ENCODE results near the gene TRIM29. TPM values are rescaled to one million over a fixed set of nuclear protein-coding genes. Genes with fewer than 3 reads are reported as not detected.

TRIM29 gene
- total RNA-seq, 1 experiment from 2014 or later, result 2.1 TPM

DNA sequence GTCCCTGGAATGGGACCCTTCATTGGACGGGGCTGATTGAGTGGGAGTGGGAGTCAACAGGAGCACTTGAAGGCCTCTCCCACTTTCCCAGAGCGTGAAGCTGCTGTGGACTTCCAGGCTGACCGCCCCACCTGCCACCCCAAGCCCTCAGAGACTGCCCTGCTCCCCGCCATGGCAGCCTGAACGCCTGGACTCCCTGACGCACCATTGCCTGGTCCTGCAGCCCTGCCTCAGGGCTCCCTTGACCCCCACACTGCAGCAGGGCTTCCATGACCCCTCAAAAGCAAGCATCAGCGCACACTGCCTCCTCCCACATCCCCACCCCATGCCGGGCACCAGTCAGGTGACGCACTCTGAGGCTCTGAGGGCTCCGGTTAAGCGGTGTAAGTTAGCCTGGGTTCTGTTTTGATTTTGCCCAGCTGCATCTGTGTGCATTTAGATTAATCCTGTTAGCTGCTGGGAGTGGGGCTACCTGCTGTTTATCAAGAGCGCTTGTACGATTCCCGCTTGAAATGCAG lies 39.4 kb downstream of the TRIM29 start:
- no peak overlapping the region for H3K27ac Mint-ChIP-seq (ENCODE audit: unreplicated experiment)
- H3K27me3 Mint-ChIP-seq (ENCODE audit: unreplicated experiment), result peaks cover 26% of the 10 kb centered on the region
- H3K36me3 Mint-ChIP-seq (ENCODE audit: insufficient read depth, unreplicated experiment), result no peaks in the 10 kb centered on the region
- TF ChIP-seq, protein P1, sequence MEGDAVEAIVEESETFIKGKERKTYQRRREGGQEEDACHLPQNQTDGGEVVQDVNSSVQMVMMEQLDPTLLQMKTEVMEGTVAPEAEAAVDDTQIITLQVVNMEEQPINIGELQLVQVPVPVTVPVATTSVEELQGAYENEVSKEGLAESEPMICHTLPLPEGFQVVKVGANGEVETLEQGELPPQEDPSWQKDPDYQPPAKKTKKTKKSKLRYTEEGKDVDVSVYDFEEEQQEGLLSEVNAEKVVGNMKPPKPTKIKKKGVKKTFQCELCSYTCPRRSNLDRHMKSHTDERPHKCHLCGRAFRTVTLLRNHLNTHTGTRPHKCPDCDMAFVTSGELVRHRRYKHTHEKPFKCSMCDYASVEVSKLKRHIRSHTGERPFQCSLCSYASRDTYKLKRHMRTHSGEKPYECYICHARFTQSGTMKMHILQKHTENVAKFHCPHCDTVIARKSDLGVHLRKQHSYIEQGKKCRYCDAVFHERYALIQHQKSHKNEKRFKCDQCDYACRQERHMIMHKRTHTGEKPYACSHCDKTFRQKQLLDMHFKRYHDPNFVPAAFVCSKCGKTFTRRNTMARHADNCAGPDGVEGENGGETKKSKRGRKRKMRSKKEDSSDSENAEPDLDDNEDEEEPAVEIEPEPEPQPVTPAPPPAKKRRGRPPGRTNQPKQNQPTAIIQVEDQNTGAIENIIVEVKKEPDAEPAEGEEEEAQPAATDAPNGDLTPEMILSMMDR (IDR thresholded peaks at IDR 0.05; ENCODE audit: unreplicated experiment), result no peak
- H3K4me3 Mint-ChIP-seq (ENCODE audit: low read depth, unreplicated experiment), result no peak overlapping the region
- CTCF ChIA-PET, result interaction anchor here (0.7 kb wide), 1 partner anchor 415 kb away, joined by 5 read pairs; no protein-coding TSS in a partner anchor
- BruUV-seq (replicated peaks), result no TSS peak
- H3K4me1 Mint-ChIP-seq (ENCODE audit: low read depth, unreplicated experiment), result no peaks in the 10 kb centered on the region
- H3K9me3 Mint-ChIP-seq (ENCODE audit: low read depth, unreplicated experiment), result no peaks in the 10 kb centered on the region
- DNase-seq, result no peak
- intact Hi-C loops (cut with micrococcal nuclease; ENCODE audit: unreplicated experiment), result no loop called here

DNA sequence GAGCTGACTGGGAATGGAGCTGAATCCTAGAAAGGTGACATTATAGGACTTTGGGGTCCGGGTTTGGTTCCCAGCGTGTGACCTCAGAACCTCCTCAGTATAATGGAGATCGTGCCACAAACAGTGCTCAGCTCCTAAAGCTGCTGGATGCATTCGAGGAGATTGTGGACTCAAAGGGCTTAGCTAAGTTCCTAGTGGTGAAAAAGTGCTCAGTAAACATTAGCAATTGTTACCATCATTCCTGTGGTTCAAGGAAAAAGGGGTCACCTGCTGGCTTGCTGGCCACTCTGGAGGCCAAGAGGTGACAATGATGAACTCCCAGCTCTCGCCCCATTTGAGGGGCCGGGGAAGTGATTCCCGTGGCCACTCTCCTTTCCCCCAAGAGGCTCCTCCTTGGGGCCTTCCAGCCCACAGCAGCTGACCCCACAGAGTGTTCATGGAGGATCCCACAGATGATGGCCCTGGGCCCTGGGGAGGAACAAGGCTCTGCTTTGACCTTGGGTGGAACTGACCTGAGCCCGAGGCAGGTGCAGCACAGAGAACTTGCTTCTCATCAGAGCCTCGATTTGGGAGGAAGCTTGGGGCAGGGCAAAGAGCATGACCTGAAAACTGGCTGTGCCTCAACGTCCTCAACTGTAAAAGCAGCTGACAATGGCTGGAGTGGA lies 40.1 kb downstream of the TRIM29 start:
- no peak overlapping the region for H3K27ac Mint-ChIP-seq (ENCODE audit: unreplicated experiment)
- no peak overlapping the region for H3K4me3 Mint-ChIP-seq (ENCODE audit: low read depth, unreplicated experiment)
- H3K27me3 Mint-ChIP-seq (ENCODE audit: unreplicated experiment), result peaks cover 26% of the 10 kb centered on the region
- CTCF ChIA-PET, result interaction anchor here (0.7 kb wide), 1 partner anchor 415 kb away, joined by 5 read pairs; no protein-coding TSS in a partner anchor
- TF ChIP-seq, protein P1 (IDR thresholded peaks at IDR 0.05; ENCODE audit: unreplicated experiment), result no peak
- no peaks in the 10 kb centered on the region for H3K9me3 Mint-ChIP-seq (ENCODE audit: low read depth, unreplicated experiment)
- intact Hi-C loops (cut with micrococcal nuclease; ENCODE audit: unreplicated experiment), result no loop called here
- BruUV-seq (replicated peaks), result no TSS peak
- DNase-seq, result no peak
- H3K4me1 Mint-ChIP-seq (ENCODE audit: low read depth, unreplicated experiment), result no peaks in the 10 kb centered on the region
- no peaks in the 10 kb centered on the region for H3K36me3 Mint-ChIP-seq (ENCODE audit: insufficient read depth, unreplicated experiment)

DNA sequence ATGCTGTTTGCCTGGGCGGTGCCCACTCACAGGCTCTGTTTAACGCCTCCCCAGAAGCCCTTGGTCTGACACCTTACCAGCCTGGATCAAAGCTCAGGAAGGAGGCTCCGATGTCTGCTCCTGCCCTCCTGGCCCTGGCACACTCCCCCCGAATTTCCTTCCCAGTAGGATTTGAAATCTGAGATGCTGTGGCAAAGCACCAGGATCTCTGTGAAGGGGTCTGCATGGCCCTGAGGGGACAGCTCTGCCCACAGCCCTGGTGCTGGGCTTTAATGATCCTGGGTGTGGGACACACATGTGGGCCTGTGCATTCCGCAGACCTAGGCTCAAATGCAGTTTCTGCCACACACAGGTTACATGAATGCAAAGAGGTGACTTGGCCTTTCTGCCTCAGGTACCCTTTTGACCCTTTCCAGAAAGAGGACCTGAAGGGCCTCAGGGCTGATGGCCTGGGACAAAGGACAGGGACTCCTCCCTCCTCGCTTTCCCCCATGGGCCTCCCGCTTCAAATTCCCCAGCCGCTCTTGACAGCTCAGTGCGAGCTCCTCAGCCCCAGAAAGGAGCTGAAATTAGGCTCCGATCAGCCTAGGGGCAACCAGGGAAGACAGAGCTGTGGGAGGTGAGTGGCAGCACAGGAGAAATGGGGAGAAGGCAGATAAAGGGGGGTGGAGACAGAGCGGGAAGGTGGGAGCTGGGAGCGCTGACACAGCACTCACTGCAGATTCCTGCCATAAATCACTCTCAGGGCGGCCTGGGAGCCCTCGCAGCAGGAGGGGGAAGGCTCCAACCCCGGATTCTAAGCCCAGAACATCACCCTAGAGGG lies 41.3 kb downstream of the TRIM29 start:
- H3K4me1 Mint-ChIP-seq (ENCODE audit: low read depth, unreplicated experiment), result peaks cover 8% of the 10 kb centered on the region
- no peak overlapping the region for H3K4me3 Mint-ChIP-seq (ENCODE audit: low read depth, unreplicated experiment)
- no TSS peak for BruUV-seq (replicated peaks)
- DNase-seq, result no peak
- H3K27me3 Mint-ChIP-seq (ENCODE audit: unreplicated experiment), result peaks cover 16% of the 10 kb centered on the region
- no peaks in the 10 kb centered on the region for H3K9me3 Mint-ChIP-seq (ENCODE audit: low read depth, unreplicated experiment)
- CTCF ChIA-PET, result no interaction called here
- intact Hi-C loops (cut with micrococcal nuclease; ENCODE audit: unreplicated experiment), result no loop called here
- H3K36me3 Mint-ChIP-seq (ENCODE audit: insufficient read depth, unreplicated experiment), result no peaks in the 10 kb centered on the region
- TF ChIP-seq, protein P1 (IDR thresholded peaks at IDR 0.05; ENCODE audit: unreplicated experiment), result no peak
- no peak overlapping the region for H3K27ac Mint-ChIP-seq (ENCODE audit: unreplicated experiment)

DNA sequence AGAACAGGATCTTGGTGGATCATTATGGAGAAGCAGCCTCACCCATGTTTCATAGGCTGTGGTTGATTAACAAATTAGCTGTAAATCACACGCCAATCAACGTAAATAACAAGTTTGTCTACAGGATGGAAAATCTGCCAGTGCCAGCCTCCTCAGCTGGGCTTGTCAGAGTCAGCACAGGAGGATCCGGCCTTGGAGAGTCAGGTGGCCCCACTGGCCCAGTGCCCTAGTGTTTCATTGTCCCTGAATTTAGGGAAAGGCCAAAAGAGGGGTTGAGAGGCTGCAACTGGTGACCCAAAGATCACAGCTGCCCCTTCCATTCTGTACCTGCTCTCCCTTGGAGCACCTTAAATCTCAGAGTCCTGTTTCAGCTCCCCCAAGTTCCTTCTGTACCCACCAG lies 42.4 kb downstream of the TRIM29 start:
- no peak for DNase-seq
- H3K27ac Mint-ChIP-seq (ENCODE audit: unreplicated experiment), result no peak overlapping the region
- peaks cover 11% of the 10 kb centered on the region for H3K27me3 Mint-ChIP-seq (ENCODE audit: unreplicated experiment)
- no peaks in the 10 kb centered on the region for H3K9me3 Mint-ChIP-seq (ENCODE audit: low read depth, unreplicated experiment)
- intact Hi-C loops (cut with micrococcal nuclease; ENCODE audit: unreplicated experiment), result no loop called here
- BruUV-seq (replicated peaks), result no TSS peak
- H3K36me3 Mint-ChIP-seq (ENCODE audit: insufficient read depth, unreplicated experiment), result no peaks in the 10 kb centered on the region
- H3K4me3 Mint-ChIP-seq (ENCODE audit: low read depth, unreplicated experiment), result no peak overlapping the region
- CTCF ChIA-PET, result no interaction called here
- peaks cover 8% of the 10 kb centered on the region for H3K4me1 Mint-ChIP-seq (ENCODE audit: low read depth, unreplicated experiment)
- TF ChIP-seq, protein P1 (IDR thresholded peaks at IDR 0.05; ENCODE audit: unreplicated experiment), result no peak
